ENCODE measurements around the gene FAP. TPM values are rescaled to one million over a fixed set of nuclear protein-coding genes. Genes with fewer than 3 reads are reported as not detected.

FAP gene
- total RNA-seq, 1 donor from 2014 or later, result not detected

GRCh38 chr2:162198239-162198638 lies 45.0 kb downstream of the FAP start:
- H3K4me3 Mint-ChIP-seq (ENCODE audit: low read depth), result no peak overlapping the region
- no peak for TF ChIP-seq CTCF (IDR thresholded peaks at IDR 0.05; ENCODE audit: unreplicated experiment)
- no peaks in the 10 kb centered on the region for H3K36me3 Mint-ChIP-seq (ENCODE audit: insufficient read depth)
- peaks cover 6% of the 10 kb centered on the region for H3K27me3 Mint-ChIP-seq
- H3K4me1 Mint-ChIP-seq (ENCODE audit: low read depth), result no peaks in the 10 kb centered on the region
- H3K9me3 Mint-ChIP-seq (ENCODE audit: low read depth), result no peaks in the 10 kb centered on the region
- DNase-seq (ENCODE audit: low spot score, unreplicated experiment), result no peak
- H3K27ac Mint-ChIP-seq, result no peak overlapping the region

- no peaks in the 10 kb centered on the region for H3K4me1 Mint-ChIP-seq (ENCODE audit: low read depth)
- H3K4me3 Mint-ChIP-seq (ENCODE audit: low read depth), result no peak overlapping the region
- H3K36me3 Mint-ChIP-seq (ENCODE audit: insufficient read depth), result no peaks in the 10 kb centered on the region
- no peak overlapping the region for H3K27ac Mint-ChIP-seq
- no peak for TF ChIP-seq CTCF (IDR thresholded peaks at IDR 0.05; ENCODE audit: unreplicated experiment)
- no peaks in the 10 kb centered on the region for H3K9me3 Mint-ChIP-seq (ENCODE audit: low read depth)
- DNase-seq (ENCODE audit: low spot score, unreplicated experiment), result no peak
- peaks cover 14% of the 10 kb centered on the region for H3K27me3 Mint-ChIP-seq
Observed at GRCh38 chr2:162197069-162197825, 46.0 kb downstream of the FAP start.

GRCh38 chr2:162196638-162197037 lies 46.6 kb downstream of the FAP start:
- no peak for DNase-seq (ENCODE audit: low spot score, unreplicated experiment)
- Mint-ChIP-seq H3K27ac (no peak overlapping the region), H3K4me1 (ENCODE audit: low read depth) (no peaks in the 10 kb centered on the region), H3K4me3 (ENCODE audit: low read depth) (no peak overlapping the region), H3K36me3 (ENCODE audit: insufficient read depth) (no peaks in the 10 kb centered on the region), H3K9me3 (ENCODE audit: low read depth) (no peaks in the 10 kb centered on the region), H3K27me3 (peaks cover 19% of the 10 kb centered on the region)
- no peak for TF ChIP-seq CTCF (IDR thresholded peaks at IDR 0.05; ENCODE audit: unreplicated experiment)

- no peak overlapping the region for H3K4me3 Mint-ChIP-seq (ENCODE audit: low read depth)
- no peaks in the 10 kb centered on the region for H3K4me1 Mint-ChIP-seq (ENCODE audit: low read depth)
- no peaks in the 10 kb centered on the region for H3K36me3 Mint-ChIP-seq (ENCODE audit: insufficient read depth)
- no peaks in the 10 kb centered on the region for H3K9me3 Mint-ChIP-seq (ENCODE audit: low read depth)
- no peak for TF ChIP-seq CTCF (IDR thresholded peaks at IDR 0.05; ENCODE audit: unreplicated experiment)
- peaks cover 13% of the 10 kb centered on the region for H3K27me3 Mint-ChIP-seq
- no peak for DNase-seq (ENCODE audit: low spot score, unreplicated experiment)
- H3K27ac Mint-ChIP-seq, result no peak overlapping the region
Observed at GRCh38 chr2:162188451-162188850, 54.8 kb downstream of the FAP start.

GRCh38 chr2:162185541-162186232 lies 57.6 kb downstream of the FAP start:
- no peaks in the 10 kb centered on the region for H3K36me3 Mint-ChIP-seq (ENCODE audit: insufficient read depth)
- no peak for DNase-seq (ENCODE audit: low spot score, unreplicated experiment)
- no peaks in the 10 kb centered on the region for H3K4me1 Mint-ChIP-seq (ENCODE audit: low read depth)
- peaks cover 3% of the 10 kb centered on the region for H3K27me3 Mint-ChIP-seq
- no peak overlapping the region for H3K4me3 Mint-ChIP-seq (ENCODE audit: low read depth)
- H3K9me3 Mint-ChIP-seq (ENCODE audit: low read depth), result no peaks in the 10 kb centered on the region
- no peak overlapping the region for H3K27ac Mint-ChIP-seq
- no peak for TF ChIP-seq CTCF (IDR thresholded peaks at IDR 0.05; ENCODE audit: unreplicated experiment)

Data from progenitor cell of endocrine pancreas (in vitro differentiated cells).